GM10266 (cell line): Measurements from ENCODE around the gene IL36B.

ENCODE experiments used
- DNase-seq: peaks from one replicate; pipeline ENCODE4 v3.0.0; 2012; ENCODE audit errors: extremely low spot score
- CTCF ChIP-seq: IDR thresholded peaks from 2 replicates; pipeline ENCODE4 v1.5.1; 2012; ENCODE audit warnings: mild to moderate bottlenecking, low read depth; ENCODE audit not compliant: control insufficient read depth, insufficient read depth; ENCODE audit errors: missing control alignments

IL36B gene

GRCh38 chr2:113091231-113091896 is 38.7 kb upstream of the IL36B start:
- TF ChIP-seq CTCF: no peak
- no peak for DNase-seq

- DNase-seq: no peak
- no peak for TF ChIP-seq CTCF
These were observed 37.2 kb upstream of the IL36B start for GRCh38 chr2:113089916-113090315.

- no peak for TF ChIP-seq CTCF
- DNase-seq: no peak
These were observed 35.7 kb upstream of the IL36B start for GRCh38 chr2:113088213-113088992.

GRCh38 chr2:113085542-113085941 is 32.9 kb upstream of the IL36B start:
- DNase-seq: no peak
- TF ChIP-seq CTCF: no peak

GRCh38 chr2:113084249-113085000 is 31.8 kb upstream of the IL36B start:
- peak; percentile 26 for DNase-seq
- TF ChIP-seq CTCF: peak; percentile 49

- no peak for DNase-seq
- no peak for TF ChIP-seq CTCF
These were observed 30.6 kb upstream of the IL36B start for GRCh38 chr2:113083296-113083695.
